OCI-LY7 (cell line): ENCODE results near the gene OSM. TPM values are rescaled to one million over a fixed set of nuclear protein-coding genes. Genes with fewer than 3 reads are reported as not detected.

Experiments used
- BruUV-seq: library from RNA; stranded (reverse); fragments of 400-500 nt; replicated peaks from 2 replicates; lab custom pipeline; 2021; lab: Mats Ljungman, UMichigan
- CTCF ChIA-PET: fragments of 300-600 bp; sonication (Branson Sonifier 250); formaldehyde crosslinking; loops from one replicate; lab custom pipeline; 2022; ENCODE audit warnings: antibody characterized with exemption; ENCODE audit not compliant: unreplicated experiment; lab: Charles Lee
- POLR2A ChIA-PET: fragments of 300-600 bp; sonication (Branson Sonifier 250); formaldehyde crosslinking; loops from one replicate; lab custom pipeline; 2022; ENCODE audit warnings: antibody characterized with exemption; lab: Charles Lee
- DNase-seq: peaks from one replicate; pipeline ENCODE4 v3.0.0-alpha.2; 2015; ENCODE audit warnings: low spot score
- H2AFZ ChIP-seq: fragments of 200-600 bp; sonication (generic), shearing (Covaris generic); 2 replicates; pipeline ENCODE4 v1.6.1; 2014; ENCODE audit warnings: mild to moderate bottlenecking, antibody characterized with exemption, low read length, moderate library complexity
- H3K27ac ChIP-seq: fragments of 200-600 bp; sonication (generic); 2 replicates; pipeline ENCODE4 v1.5.1; 2014; ENCODE audit warnings: mixed run types, low read depth, mild to moderate bottlenecking, moderate library complexity, low read length, inconsistent platforms; ENCODE audit not compliant: poor library complexity, severe bottlenecking
- H3K36me3 ChIP-seq: fragments of 200-600 bp; sonication (generic); 2 replicates; pipeline ENCODE4 v1.6.1; 2014; ENCODE audit warnings: mild to moderate bottlenecking, antibody characterized with exemption, low read length, moderate library complexity, mixed read lengths; ENCODE audit not compliant: insufficient read depth
- H3K4me1 ChIP-seq: fragments of 200-600 bp; sonication (generic); 2 replicates; pipeline ENCODE4 v1.5.1; 2014; ENCODE audit warnings: mild to moderate bottlenecking, low read length; ENCODE audit not compliant: insufficient read depth, poor library complexity, severe bottlenecking
- H3K4me2 ChIP-seq: fragments of 200-600 bp; sonication (generic); 2 replicates; pipeline ENCODE4 v1.6.1; 2014; ENCODE audit warnings: mild to moderate bottlenecking, low read length
- H3K4me3 ChIP-seq: fragments of 200-600 bp; sonication (generic); 2 replicates; pipeline ENCODE4 v1.5.1; 2014; ENCODE audit warnings: mild to moderate bottlenecking, low read depth, low read length; ENCODE audit not compliant: poor library complexity, severe bottlenecking
- H3K79me2 ChIP-seq: fragments of 200-600 bp; sonication (generic); 2 replicates; pipeline ENCODE4 v1.6.1; 2016; ENCODE audit warnings: low read depth, mild to moderate bottlenecking, low read length, moderate library complexity, mixed read lengths; ENCODE audit not compliant: insufficient read depth
- H3K9me2 ChIP-seq: fragments of 200-600 bp; sonication (generic); 2 replicates; pipeline ENCODE4 v1.6.1; 2016; ENCODE audit warnings: mild to moderate bottlenecking, low read length, mixed read lengths; ENCODE audit not compliant: insufficient read depth
- H3K9me3 ChIP-seq: fragments of 200-600 bp; sonication (generic); 2 replicates; pipeline ENCODE4 v1.6.1; 2014; ENCODE audit warnings: mild to moderate bottlenecking, mixed run types, low read length, mixed read lengths
- H4K20me1 ChIP-seq: fragments of 200-600 bp; sonication (generic); 2 replicates; pipeline ENCODE4 v1.6.1; 2014; ENCODE audit warnings: mild to moderate bottlenecking, antibody characterized with exemption, low read length, moderate library complexity, mixed read lengths; ENCODE audit not compliant: insufficient read depth
- CTCF ChIP-seq: fragments of 200-600 bp; sonication (generic); conservative IDR thresholded peaks from 2 replicates; pipeline ENCODE4 v1.5.1; 2014; ENCODE audit warnings: mild to moderate bottlenecking, antibody characterized with exemption, low read length, moderate library complexity, mixed read lengths
- EZH2phosphoT487 ChIP-seq: fragments of 200-600 bp; sonication (generic); IDR thresholded peaks from 2 replicates; pipeline ENCODE4 v1.6.1; 2018; ENCODE audit warnings: low read depth, borderline replicate concordance, mild to moderate bottlenecking, mixed run types, antibody characterized with exemption, low read length, moderate library complexity, mixed read lengths
- intact Hi-C: fragments of 100-400 bp; cut with micrococcal nuclease; formaldehyde crosslinking; loops from one replicate; pipeline ENCODE4 v1.10.0; 2022; ENCODE audit not compliant: unreplicated experiment
- total RNA-seq, 2 experiments: library from RNA; depleted of rRNA in 1 of 2; stranded (reverse); fragments of >200 nt in 1 of 2; shearing (Covaris generic) in 1 of 2; gene quantifications; 2 replicates each; pipeline ENCODE4 v1.2.3, GENCODE V29; 2014 to 2022

The OSM gene
- total RNA-seq, 2 experiments from 2014 or later = 0.91 TPM; not detected in 1

GRCh38 chr22:30243661-30244060, 23.0 kb downstream of the OSM start:
- H2AFZ ChIP-seq = no peak overlapping the region
- no TSS peak for BruUV-seq
- H3K4me2 ChIP-seq = no peak overlapping the region
- no peak for DNase-seq
- POLR2A ChIA-PET = no interaction called here
- intact Hi-C loops = no loop called here
- H3K79me2 ChIP-seq = no peaks in the 10 kb centered on the region
- peaks cover 16% of the 10 kb centered on the region for H3K4me1 ChIP-seq
- no peaks in the 10 kb centered on the region for H3K36me3 ChIP-seq
- no peak overlapping the region for H3K4me3 ChIP-seq
- CTCF ChIA-PET = no interaction called here
- no peak for TF ChIP-seq CTCF
- no peak for TF ChIP-seq EZH2phosphoT487
- H4K20me1 ChIP-seq = no peaks in the 10 kb centered on the region
- no peaks in the 10 kb centered on the region for H3K9me3 ChIP-seq
- no peak overlapping the region for H3K27ac ChIP-seq
- H3K9me2 ChIP-seq = no peaks in the 10 kb centered on the region

GRCh38 chr22:30241576-30242371, 24.9 kb downstream of the OSM start:
- DNase-seq = no peak
- Histone ChIP-seq H3K9me2 (no peaks in the 10 kb centered on the region), H3K4me2 (no peak overlapping the region), H3K27ac (no peak overlapping the region), H3K4me1 (peaks cover 16% of the 10 kb centered on the region), H4K20me1 (no peaks in the 10 kb centered on the region), H3K36me3 (no peaks in the 10 kb centered on the region), H3K79me2 (no peaks in the 10 kb centered on the region), H3K9me3 (no peaks in the 10 kb centered on the region), H2AFZ (no peak overlapping the region), H3K4me3 (no peak overlapping the region)
- POLR2A ChIA-PET = no interaction called here
- no peak for TF ChIP-seq EZH2phosphoT487
- TF ChIP-seq CTCF = no peak
- CTCF ChIA-PET = no interaction called here
- intact Hi-C loops = no loop called here
- no TSS peak for BruUV-seq
